Activated naive CD4-positive, alpha-beta T cell treated with anti-CD3 and anti-CD28 coated beads, Interleukin-2, amount 50 U/mL, for 72 hours (primary cell): ENCODE results near the gene ROM1. TPM values are rescaled to one million over a fixed set of nuclear protein-coding genes. Genes with fewer than 3 reads are reported as not detected.
"Not testable (repeated sequence)": the region's sequence is repeated elsewhere in the genome, so short reads cannot be mapped to it uniquely, and the experiment has no call there.

Source experiments
- ATAC-seq, 2 donors: fragments of 150-1000 bp; cut with Tn5 transposase; 2 replicates each; pipeline ENCODE4 v1.10.0; 2021; ENCODE audit warnings: mild to moderate bottlenecking in 2 of 2, moderate library complexity in 2 of 2
- DNase-seq, 2 donors: peaks; one replicate each; pipeline ENCODE4 v3.0.0; 2021 to 2022; ENCODE audit warnings: low spot score in 2 of 2
- H3K27ac Mint-ChIP-seq, 2 donors: one replicate each; pipeline ENCODE4 v1.8.0; 2022; ENCODE audit warnings: mild to moderate bottlenecking in 2 of 2, mixed read lengths in 2 of 2
- H3K36me3 Mint-ChIP-seq, 2 donors: one replicate each; pipeline ENCODE4 v1.8.0; 2022; ENCODE audit warnings: mixed read lengths in 2 of 2
- H3K9me3 Mint-ChIP-seq, 2 donors: one replicate each; pipeline ENCODE4 v1.8.0; 2022; ENCODE audit warnings: mixed read lengths in 2 of 2
- total RNA-seq, 2 donors: library from RNA; stranded (reverse); gene quantifications; one replicate each; pipeline ENCODE4 v1.2.3, GENCODE V29; 2022

Gene ROM1
- total RNA-seq, 2 donors from 2014 or later = 1.1 to 1.9 TPM

DNA sequence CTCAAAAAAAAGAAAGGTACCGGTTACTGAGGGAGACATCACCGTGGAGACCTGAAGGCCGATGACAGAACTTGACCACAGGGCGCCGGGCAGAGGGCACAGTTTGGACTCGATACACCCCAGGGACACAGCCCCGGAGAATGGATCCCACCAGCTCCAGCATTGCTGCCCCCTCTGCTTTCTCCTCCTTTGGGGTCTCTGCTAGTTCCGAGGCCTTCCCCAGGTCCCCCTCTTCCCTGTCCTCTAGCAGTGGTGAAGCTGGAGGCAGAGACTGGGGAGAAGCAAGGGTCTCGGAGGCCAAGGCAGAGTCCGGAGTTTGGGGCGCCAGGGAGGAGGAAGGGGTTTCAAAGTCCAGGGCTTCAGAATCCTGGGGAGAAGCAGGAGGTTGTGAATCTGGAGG is 34.5 kb upstream of the ROM1 start:
- no peak for DNase-seq
- no peak for ATAC-seq
- Mint-ChIP-seq H3K27ac (peak overlapping the region in 1 of 2 donors; percentile 44), H3K36me3 (peaks cover 16 to 21% of the 10 kb centered on the region in 2 donors), H3K9me3 (no peaks in the 10 kb centered on the region)

GRCh38 chr11:62579252-62579651 is 33.8 kb upstream of the ROM1 start:
- no peak for DNase-seq
- H3K9me3 Mint-ChIP-seq = no peaks in the 10 kb centered on the region
- H3K27ac Mint-ChIP-seq = no peak overlapping the region
- peaks cover 11 to 14% of the 10 kb centered on the region in 2 donors for H3K36me3 Mint-ChIP-seq
- ATAC-seq = no peak

GRCh38 chr11:62580959-62581715 is 31.9 kb upstream of the ROM1 start:
- Mint-ChIP-seq H3K9me3 (no peaks in the 10 kb centered on the region), H3K27ac (peak overlapping the region; percentile 9 to 82), H3K36me3 (peaks cover 0 to 5% of the 10 kb centered on the region in 2 donors)
- DNase-seq (no peak), ATAC-seq (no peak)

GRCh38 chr11:62581735-62582134 is 31.3 kb upstream of the ROM1 start:
- H3K27ac Mint-ChIP-seq, DNase-seq, H3K9me3 Mint-ChIP-seq, ATAC-seq, H3K36me3 Mint-ChIP-seq: not testable (repeated sequence)

- H3K27ac Mint-ChIP-seq, H3K36me3 Mint-ChIP-seq, H3K9me3 Mint-ChIP-seq, ATAC-seq, DNase-seq: not testable (repeated sequence)
Observed at GRCh38 chr11:62585356-62585755, 27.7 kb upstream of the ROM1 start.

- Mint-ChIP-seq H3K36me3 (peaks cover 10 to 23% of the 10 kb centered on the region in 2 donors), H3K9me3 (no peaks in the 10 kb centered on the region), H3K27ac (no peak overlapping the region)
- DNase-seq (peak in 1 of 2 donors; percentile 28), ATAC-seq (no peak)
Observed at GRCh38 chr11:62588966-62589637, 24.0 kb upstream of the ROM1 start.

DNA sequence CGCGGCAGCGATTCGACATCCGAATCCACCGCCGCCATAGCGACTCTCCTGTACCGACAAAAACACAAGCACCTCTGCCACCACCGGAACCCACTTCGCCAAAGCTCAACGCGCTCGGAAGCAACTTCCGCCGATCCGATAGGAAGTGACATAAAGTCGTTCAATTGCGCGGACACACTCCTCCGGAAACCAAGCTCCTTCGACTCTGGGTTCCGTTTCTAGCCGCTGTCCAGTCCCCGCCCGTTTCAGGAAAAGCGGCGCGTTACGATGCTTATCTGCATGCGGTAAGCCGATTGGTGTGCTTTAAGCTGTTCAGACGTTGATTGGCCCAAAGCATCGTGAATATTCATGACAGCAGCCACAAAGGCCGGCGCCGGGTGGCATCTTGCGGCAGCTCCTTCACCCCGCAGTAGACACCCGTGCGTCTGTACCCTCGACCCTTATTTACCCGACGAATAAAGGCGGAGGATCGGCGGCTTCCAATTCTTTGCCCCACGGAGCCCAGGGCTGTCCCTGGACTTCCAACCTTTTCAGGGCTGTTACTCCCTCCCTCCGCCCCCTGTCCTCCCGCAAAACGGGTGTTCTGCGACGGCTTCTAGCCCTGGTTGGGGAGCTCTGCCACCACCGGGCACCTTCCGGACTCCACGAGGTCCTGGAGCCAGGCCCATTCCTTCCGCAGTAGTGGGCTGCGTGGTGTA is 21.5 kb upstream of the ROM1 start, which contains the start of gene TUT1:
TSS of gene TUT1 (minus strand) at position 76 of the 698 bp plus-strand sequence. CDS start at position 38, 38 bp downstream.
- H3K36me3 Mint-ChIP-seq = peaks cover 29 to 31% of the 10 kb centered on the region in 2 donors

GRCh38 chr11:62592146-62592815 is 20.8 kb upstream of the ROM1 start:
- Mint-ChIP-seq H3K9me3 (no peaks in the 10 kb centered on the region), H3K27ac (peak overlapping the region; percentile 99), H3K36me3 (peaks cover 32 to 34% of the 10 kb centered on the region in 2 donors)
- ATAC-seq (peak in 1 of 2 donors; percentile 2), DNase-seq (no peak)

More for the DNA sequence above, 21.5 kb upstream of the ROM1 start, which contains the start of gene TUT1:
- peak; percentile 87 to 90 for ATAC-seq
- Mint-ChIP-seq H3K27ac (peak within 1 kb of the TSS; percentile 99), H3K9me3 (no peaks in the 10 kb centered on the region)
- peak; percentile 93 to 98 for DNase-seq

DNA sequence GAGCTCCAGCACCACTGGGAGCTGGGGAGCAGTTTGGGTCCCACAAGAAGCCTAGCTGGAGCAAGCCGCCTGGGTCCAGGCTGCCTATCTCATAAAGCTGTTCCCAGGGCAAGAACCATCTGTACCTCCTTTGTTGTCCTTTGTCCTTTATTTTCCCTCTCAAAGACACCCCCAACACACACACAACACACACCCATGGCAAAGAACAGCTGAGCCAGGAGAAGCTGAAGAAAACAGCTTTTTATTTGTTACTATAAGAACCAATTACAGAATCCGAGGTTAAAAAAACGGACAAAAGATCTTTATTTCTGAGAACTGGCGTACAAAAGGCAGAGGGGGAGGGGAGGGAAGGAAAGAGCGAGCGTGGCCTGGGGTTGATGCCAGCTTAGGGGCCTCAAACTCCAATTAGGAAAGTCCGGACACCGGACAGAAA is 20.1 kb upstream of the ROM1 start:
- DNase-seq (no peak), ATAC-seq (no peak)
- Mint-ChIP-seq H3K27ac (peak overlapping the region; percentile 68 to 99), H3K9me3 (no peaks in the 10 kb centered on the region), H3K36me3 (peaks cover 39 to 42% of the 10 kb centered on the region in 2 donors)

GRCh38 chr11:62593434-62594044 is 19.5 kb upstream of the ROM1 start:
- ATAC-seq (peak; percentile 9 to 28), DNase-seq (peak; percentile 71 to 76)
- Mint-ChIP-seq H3K27ac (peak overlapping the region; percentile 95 to 99), H3K36me3 (peaks cover 45 to 47% of the 10 kb centered on the region in 2 donors), H3K9me3 (no peaks in the 10 kb centered on the region)

- ATAC-seq (no peak), DNase-seq (no peak)
- peaks cover 61 to 63% of the 10 kb centered on the region in 2 donors for H3K36me3 Mint-ChIP-seq
- H3K27ac Mint-ChIP-seq = peak overlapping the region; percentile 8 to 99
- H3K9me3 Mint-ChIP-seq = no peaks in the 10 kb centered on the region
Observed at GRCh38 chr11:62595124-62595523, 17.9 kb upstream of the ROM1 start.

GRCh38 chr11:62599069-62599696 is 13.9 kb upstream of the ROM1 start:
- DNase-seq (peak; percentile 90 to 95), ATAC-seq (peak; percentile 70 to 82)
- H3K36me3 Mint-ChIP-seq = peaks cover 67 to 75% of the 10 kb centered on the region in 2 donors
- peak overlapping the region; percentile 87 to 97 for H3K27ac Mint-ChIP-seq
- no peaks in the 10 kb centered on the region for H3K9me3 Mint-ChIP-seq

DNA sequence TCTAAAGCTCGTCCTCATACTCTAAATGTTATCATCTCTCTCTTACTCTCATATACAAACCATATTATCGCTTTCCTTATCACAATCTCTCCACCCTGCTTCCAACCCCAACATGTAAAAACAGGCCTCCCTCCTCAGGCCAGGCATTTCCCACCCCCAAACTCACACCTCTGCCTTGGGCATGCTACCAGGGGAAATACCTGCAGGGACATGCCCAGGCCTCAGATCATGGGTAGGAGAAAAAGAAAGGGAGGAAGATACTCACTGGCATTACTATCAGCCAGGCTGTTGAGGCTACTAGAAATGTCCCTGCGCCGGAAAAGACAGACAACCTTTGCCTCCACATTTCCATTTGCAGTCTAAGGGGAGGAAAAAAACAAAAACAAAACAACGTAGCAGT is 13.2 kb upstream of the ROM1 start:
- Mint-ChIP-seq H3K9me3 (no peaks in the 10 kb centered on the region), H3K27ac (peak overlapping the region; percentile 87 to 97), H3K36me3 (peaks cover 62 to 69% of the 10 kb centered on the region in 2 donors)
- peak in 1 of 2 donors; percentile 15 for ATAC-seq
- peak in 1 of 2 donors; percentile 66 for DNase-seq

GRCh38 chr11:62600367-62601121 is 12.5 kb upstream of the ROM1 start:
- H3K27ac Mint-ChIP-seq = peak overlapping the region; percentile 87 to 97
- ATAC-seq (peak in 1 of 2 donors; percentile 8), DNase-seq (no peak)
- peaks cover 62 to 65% of the 10 kb centered on the region in 2 donors for H3K36me3 Mint-ChIP-seq
- no peaks in the 10 kb centered on the region for H3K9me3 Mint-ChIP-seq

DNA sequence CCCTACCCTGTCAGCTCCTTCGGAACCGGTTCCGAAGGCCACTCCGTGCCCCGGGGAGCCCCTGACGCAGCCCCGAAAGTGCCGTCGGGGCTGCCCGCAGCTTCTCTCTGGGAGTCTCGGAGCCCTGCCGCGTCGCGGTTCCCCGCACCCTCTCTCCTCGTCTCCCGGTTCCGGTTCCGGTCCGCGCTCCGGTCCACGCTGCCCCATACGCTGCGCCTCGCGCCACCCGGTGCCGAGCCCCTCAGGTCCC is 12.0 kb upstream of the ROM1 start:
- peaks cover 60 to 62% of the 10 kb centered on the region in 2 donors for H3K36me3 Mint-ChIP-seq
- DNase-seq (peak; percentile 48 to 64), ATAC-seq (peak; percentile 9 to 17)
- no peaks in the 10 kb centered on the region for H3K9me3 Mint-ChIP-seq
- peak overlapping the region; percentile 87 to 97 for H3K27ac Mint-ChIP-seq
